Cerebellar nuclear complex (tissue), 1 donor: ENCODE data around the gene EEF1AKMT4.
"Not testable (repeated sequence)": the region's sequence is repeated elsewhere in the genome, so short reads cannot be mapped to it uniquely, and the experiment has no call there.

Experiments used
- DNase-seq, 2 experiments: peaks; one replicate each; lab custom pipeline; 2025; lab: John Stamatoyannopoulos, UW

The EEF1AKMT4 gene

DNA sequence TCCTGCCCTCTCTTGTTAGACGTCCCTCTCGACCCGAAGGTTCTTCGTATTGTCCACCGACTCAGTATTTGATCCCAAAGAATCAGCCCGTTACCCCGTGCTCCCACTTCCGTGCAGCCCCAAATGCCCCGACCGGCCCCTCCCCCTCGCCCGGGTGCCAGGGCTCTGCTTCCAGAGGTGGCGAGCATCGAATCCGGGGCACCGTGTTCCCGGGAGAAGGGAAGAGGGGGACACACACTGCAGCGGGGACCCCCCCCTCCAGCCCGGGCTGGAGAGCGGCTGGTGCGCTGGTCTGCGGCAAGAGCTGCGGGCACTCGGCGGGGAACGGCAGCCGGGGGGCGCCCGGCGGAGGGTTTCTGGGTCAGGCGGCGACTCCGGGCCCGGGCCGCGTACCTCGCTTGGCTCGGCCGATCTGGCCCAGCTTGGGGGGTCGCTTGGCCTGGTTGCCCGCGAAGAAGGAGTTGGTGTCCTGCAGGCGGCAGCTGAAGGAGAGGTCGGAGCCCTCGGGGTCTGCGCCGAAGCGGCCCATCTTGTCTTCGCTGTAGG is 11.3 kb downstream of the EEF1AKMT4 start:
- DNase-seq, result no peak

DNA sequence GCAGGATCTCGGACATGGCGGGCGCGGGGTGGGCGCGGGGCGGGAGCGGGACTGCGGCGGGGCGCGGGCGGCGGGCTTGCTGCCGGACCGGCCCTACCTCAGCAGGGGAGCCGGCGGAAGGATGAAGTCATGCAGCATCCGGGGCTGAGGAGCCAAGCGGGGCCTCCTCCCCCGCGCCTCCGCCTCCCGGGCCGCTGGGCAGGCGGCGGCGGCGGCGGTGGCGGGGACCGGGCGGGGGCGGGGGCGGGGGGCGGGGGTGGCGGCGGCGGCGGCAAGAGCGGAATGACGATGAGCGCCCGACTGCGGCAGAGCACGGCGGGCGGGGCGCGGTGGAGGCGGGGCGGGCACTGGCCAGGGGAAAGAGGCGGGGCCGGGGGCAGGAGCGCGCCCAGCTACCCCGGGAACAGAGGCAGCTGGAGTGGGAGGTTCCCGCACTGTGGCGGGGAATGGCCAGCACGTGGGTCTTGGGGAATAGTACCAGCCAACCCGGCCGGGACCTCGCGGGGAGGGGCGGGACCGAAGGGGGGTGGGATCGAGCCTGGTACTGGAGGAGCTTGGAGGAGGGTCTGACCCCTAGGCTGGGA is 11.9 kb downstream of the EEF1AKMT4 start, which contains the start of gene CAMK2N2:
Gene CAMK2N2, minus strand, starts transcription at position 284 of the 584 bp plus-strand sequence. Its CDS starts 268 bp downstream, at position 16.
- peak in 1 of 2 experiments; percentile 18 for DNase-seq

- DNase-seq, result no peak
These were observed 12.6 kb downstream of the EEF1AKMT4 start for GRCh38 chr3:184261854-184262763.

DNA sequence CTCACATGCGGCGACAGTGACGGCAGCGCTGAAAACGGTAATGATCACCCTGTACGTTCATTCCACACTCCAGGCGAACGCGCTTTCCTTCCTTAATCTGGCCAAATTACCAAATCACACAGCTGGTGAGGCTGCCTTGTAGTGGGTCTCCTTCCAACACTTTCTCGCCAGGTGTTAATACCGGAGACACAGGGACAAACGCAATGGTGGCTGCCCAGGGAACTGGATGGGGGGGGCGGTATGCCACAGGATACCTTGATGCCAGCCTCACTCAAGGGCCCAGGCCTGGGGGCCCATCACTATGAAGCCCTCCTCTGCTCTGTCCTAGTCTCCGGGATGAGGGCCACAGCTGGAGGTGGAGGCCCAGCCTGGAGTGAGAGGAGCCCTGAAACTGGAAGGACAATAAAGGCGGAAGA is 13.3 kb downstream of the EEF1AKMT4 start:
- DNase-seq, result no peak

DNA sequence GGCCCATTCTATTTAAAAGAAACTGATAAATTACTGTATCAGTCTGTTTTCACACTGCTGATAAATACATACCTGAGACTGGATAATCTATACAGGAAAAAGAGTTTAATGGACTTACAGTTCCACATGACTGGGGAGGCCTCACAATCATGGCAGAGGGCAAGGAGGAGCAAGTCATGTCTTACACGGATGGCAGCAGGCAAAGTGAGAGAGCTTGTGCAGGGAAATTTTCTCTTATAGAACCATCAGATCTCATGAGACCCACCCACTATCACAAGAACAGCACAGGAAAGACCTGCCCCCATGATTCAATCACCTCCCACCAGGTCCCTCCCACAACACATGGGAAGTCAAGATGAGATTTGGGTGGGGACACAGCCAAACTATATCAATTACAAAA is 17.8 kb downstream of the EEF1AKMT4 start:
- DNase-seq, result not testable (repeated sequence)

- no peak for DNase-seq
These were observed 22.8 kb downstream of the EEF1AKMT4 start for GRCh38 chr3:184272269-184272668.

DNA sequence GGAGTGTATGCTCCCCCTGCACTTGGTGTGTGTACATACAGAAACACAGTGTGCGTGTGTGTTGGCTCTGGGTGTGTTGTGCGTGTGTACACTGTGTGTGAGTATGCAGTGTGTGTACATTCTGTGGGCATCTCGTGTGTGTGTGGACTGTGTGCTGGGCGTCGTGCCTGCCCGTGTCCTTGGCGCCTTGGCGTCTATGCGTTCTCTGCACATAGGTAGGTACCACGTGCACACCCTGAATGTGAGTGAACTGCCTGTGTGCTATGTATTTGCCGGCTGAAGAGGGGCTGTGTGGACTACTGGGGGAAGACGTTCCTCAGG is 25.9 kb downstream of the EEF1AKMT4 start:
- no peak for DNase-seq

DNA sequence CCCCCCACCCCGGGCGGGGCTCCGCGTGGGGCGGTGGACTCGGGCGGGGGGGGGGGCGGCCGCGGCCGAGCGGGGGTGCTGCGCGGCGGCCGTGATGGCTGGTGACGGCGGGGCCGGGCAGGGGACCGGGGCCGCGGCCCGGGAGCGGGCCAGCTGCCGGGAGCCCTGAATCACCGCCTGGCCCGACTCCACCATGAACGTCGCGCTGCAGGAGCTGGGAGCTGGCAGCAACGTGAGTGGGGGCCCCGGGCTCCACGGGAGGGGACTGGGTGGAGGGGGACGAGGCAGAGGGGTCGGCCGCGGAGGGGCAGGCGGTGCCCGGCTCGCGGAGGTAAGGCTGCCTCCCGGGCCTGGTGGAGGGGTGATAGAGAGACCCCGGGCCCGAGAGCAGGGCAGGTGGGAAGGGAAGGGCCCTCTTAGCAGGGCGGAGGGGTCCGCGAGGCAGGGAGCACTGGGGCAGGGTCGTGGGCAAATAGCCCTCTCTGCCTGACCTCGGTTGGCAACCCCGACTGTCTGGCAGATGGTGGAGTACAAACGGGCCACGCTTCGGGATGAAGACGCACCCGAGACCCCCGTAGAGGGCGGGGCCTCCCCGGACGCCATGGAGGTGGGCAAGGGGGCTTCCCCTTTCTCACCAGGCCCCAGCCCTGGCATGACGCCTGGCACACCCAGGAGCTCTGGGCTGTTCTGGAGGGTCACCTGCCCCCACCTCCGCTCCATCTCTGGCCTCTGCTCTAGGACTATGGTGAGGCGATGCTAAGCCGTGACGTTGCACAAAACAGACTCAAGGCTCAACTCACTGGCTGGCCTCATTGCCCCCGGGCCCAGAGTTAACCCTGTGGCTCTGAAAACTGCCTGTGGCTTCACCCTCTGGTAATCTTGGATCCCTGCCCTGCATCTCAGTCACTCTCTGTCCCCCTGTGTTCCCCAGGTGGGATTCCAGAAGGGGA is 26.8 kb downstream of the EEF1AKMT4 start, which contains the start of gene ECE2:
Gene ECE2, plus strand, starts transcription at position 62 of the 950 bp plus-strand sequence. Its CDS starts 132 bp downstream, at position 194.
- no peak for DNase-seq

DNA sequence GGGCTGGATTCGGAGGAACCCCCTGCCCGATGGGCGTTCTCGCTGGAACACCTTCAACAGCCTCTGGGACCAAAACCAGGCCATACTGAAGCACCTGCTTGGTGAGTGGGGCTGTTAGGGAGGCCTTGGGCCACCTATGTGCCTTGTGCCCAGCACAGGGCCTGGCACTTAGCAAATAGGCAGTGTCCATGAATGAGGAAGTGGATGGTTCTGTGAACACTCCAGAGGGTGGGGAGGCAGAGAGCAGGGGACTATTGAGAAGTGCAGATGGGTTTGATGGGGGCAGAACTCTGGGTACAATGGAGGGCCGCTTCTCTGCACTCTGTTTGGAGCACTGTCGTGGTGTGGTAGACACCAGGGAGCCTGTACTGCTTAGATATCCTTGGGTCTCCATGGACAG is 27.9 kb downstream of the EEF1AKMT4 start:
- no peak for DNase-seq

DNA sequence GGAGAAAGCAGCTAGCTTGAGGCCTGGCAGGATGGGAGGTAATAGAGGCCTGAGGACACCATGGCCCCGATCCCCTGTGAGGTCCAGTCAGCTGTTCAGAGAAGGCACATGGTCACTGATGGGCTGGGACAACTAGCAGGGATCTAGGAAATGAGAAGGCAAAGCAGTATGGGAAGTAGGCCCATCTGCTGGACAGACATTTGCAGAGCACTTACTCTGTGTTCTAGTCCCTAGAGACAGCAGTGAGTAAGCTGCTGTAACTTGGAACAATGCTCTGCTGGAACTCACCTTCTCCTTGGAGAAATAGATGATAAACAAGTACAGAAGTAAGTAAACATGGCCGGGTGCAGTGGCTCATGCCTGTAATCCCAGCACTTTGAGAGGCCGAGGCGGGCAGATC is 33.5 kb downstream of the EEF1AKMT4 start:
- DNase-seq, result no peak

GRCh38 chr3:184283681-184284080 is 34.2 kb downstream of the EEF1AKMT4 start:
- DNase-seq, result no peak

GRCh38 chr3:184284696-184285095 is 35.2 kb downstream of the EEF1AKMT4 start:
- DNase-seq, result peak in 1 of 2 experiments; percentile 9

- DNase-seq, result no peak
These were observed 40.0 kb downstream of the EEF1AKMT4 start for GRCh38 chr3:184289426-184289938.

DNA sequence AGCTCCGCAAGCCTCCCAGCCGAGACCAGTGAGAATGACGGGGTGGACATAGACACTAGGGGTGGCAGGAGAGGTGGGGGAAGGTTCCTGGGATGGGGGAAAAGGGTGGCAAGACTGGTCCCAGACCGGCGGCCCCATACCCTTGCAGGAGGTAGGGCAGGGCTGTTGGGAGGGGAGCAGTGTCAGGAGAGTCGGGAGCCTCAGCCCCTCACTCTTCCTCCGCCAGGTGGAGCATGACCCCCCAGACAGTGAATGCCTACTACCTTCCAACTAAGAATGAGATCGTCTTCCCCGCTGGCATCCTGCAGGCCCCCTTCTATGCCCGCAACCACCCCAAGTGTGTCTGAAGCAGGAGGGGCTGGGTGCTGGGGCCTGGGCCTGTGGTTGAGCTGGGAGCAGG is 40.9 kb downstream of the EEF1AKMT4 start:
- DNase-seq, result no peak

GRCh38 chr3:184291044-184291737 is 41.7 kb downstream of the EEF1AKMT4 start:
- no peak for DNase-seq

DNA sequence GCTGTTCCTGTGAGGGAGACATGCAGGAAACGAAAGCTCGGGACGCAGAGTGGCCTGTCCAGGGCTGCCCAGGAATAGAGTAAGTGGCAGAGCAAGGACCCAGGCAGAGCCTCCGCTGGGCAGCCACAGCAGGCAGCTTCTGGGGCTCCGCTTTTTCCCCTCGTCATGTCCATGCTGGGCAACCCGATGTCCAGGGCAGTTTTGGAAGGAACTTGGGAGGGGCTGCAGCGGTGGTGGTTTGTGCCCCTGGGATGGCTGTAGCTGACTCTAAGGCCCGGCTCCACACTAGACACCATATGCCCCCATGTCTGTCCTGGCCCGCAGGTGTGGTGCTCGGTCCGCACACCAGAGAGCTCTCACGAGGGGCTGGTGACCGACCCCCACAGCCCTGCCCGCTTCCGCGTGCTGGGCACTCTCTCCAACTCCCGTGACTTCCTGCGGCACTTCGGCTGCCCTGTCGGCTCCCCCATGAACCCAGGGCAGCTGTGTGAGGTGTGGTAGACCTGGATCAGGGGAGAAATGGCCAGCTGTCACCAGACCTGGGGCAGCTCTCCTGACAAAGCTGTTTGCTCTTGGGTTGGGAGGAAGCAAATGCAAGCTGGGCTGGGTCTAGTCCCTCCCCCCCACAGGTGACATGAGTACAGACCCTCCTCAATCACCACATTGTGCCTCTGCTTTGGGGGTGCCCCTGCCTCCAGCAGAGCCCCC is 42.4 kb downstream of the EEF1AKMT4 start:
- DNase-seq, result no peak

DNA sequence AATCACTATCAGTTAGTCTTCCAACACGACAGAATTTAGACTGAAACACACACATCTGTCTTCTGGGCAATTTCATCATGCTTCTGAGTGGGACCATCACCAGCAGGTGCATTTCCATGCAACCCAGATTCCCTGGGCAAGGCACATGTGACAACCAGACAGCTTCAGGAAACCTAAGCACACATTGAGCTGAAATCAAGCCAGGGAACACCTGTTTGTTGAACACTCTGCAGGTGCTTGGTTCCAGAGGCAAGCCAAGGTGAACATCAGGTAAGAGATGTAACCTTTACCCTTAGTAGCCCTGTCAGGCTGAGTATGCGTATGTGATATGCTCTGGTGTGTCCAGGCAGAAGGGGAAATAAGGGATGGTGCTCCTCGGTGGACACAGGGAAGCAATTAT is 46.3 kb downstream of the EEF1AKMT4 start:
- DNase-seq, result no peak

GRCh38 chr3:184296616-184297015 is 47.1 kb downstream of the EEF1AKMT4 start:
- DNase-seq, result no peak

GRCh38 chr3:184298759-184299487 is 49.5 kb downstream of the EEF1AKMT4 start, which contains the start of gene PSMD2:
Gene PSMD2, plus strand, starts transcription at chr3:184299241. Its CDS starts 26 bp downstream, at chr3:184299267.
- peak; percentile 77 to 87 for DNase-seq
